Activated CD4-positive, CD25-positive, alpha-beta regulatory T cell treated with anti-CD3 and anti-CD28 coated beads, Interleukin-2, amount 50 U/mL, for 24 hours (primary cell): ENCODE results near the gene KIF1A.
"Not testable (repeated sequence)": the region's sequence is repeated elsewhere in the genome, so short reads cannot be mapped to it uniquely, and the experiment has no call there.

Experiments
- ATAC-seq, 2 donors: fragments of 150-1000 bp; cut with Tn5 transposase; one replicate each; pipeline ENCODE4 v1.10.0; 2021; ENCODE audit warnings: mild to moderate bottlenecking in 1 of 2, moderate library complexity in 1 of 2

Gene KIF1A

GRCh38 chr2:240847817-240848216 lies 27.8 kb upstream of the KIF1A start:
- ATAC-seq, result no peak

DNA sequence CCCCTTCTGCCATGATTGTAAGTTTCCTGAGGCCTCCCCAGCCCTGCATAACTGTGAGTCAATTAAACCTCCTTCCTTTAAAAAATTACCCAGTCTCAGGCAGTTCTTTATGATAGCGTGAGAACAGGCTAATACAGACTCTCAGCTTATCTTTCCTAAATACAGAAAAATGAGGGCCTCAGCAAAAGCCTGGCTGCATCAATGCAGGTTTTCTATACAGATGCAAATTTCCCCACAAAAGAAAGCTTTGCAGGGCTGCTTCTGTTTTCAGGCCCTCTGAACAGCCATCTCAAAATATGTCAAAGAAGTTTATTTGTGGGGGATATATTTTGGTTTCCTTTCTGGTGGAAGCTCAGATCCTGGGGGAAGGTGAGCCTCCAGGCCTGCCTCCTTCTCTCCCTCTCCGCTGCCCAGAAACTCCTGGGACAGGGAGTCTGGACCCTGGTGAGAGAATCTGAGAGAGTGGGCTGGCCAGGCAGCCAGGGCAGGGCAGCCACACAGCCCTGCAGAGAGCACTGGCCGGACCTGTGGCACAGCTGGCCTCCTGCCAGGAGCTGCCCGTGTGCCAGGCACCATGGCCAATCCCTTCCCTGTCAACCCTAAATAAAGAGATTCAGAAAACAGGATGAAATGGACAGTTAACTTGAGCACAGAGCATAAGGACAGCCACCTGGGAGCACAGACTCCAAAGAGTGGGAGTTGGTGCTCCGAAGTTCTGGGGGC lies 27.0 kb upstream of the KIF1A start:
- ATAC-seq, result no peak

GRCh38 chr2:240846309-240846708 lies 26.3 kb upstream of the KIF1A start:
- ATAC-seq, result not testable (repeated sequence)

DNA sequence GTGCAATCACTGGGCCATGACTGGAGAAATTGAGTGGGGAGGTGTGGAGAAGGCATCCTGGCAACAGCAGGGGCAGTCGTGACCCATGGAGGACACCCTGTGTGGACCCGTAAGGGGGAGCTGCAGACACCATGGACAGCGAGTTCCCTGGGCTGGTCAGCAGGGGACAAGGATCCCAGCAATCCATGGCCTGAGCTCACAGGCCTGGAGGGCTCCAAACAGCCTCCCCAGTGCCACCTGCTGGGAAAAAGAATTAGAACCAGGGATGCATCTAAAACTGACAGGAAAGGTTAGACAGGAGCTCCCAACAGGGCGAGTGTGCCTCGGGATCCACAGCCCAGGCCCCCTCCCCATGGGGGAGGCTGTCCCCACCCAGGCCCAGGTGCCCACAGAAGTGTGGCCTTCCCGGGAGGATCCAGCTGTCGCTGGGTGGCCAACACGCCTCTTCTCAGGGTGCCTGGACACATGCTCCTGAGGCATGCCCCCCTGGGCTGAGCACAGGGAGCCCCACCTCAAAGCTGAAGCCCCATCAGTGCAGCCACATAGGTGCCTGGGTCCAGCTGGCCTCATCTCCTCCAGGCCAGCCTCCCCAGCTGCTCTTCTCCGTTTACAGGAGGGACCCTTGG lies 20.5 kb upstream of the KIF1A start:
- peak in 1 of 2 donors; percentile 53 for ATAC-seq

- ATAC-seq, result no peak
These were observed 19.4 kb upstream of the KIF1A start for GRCh38 chr2:240839152-240840143.

GRCh38 chr2:240837621-240838020 lies 17.6 kb upstream of the KIF1A start:
- no peak for ATAC-seq

DNA sequence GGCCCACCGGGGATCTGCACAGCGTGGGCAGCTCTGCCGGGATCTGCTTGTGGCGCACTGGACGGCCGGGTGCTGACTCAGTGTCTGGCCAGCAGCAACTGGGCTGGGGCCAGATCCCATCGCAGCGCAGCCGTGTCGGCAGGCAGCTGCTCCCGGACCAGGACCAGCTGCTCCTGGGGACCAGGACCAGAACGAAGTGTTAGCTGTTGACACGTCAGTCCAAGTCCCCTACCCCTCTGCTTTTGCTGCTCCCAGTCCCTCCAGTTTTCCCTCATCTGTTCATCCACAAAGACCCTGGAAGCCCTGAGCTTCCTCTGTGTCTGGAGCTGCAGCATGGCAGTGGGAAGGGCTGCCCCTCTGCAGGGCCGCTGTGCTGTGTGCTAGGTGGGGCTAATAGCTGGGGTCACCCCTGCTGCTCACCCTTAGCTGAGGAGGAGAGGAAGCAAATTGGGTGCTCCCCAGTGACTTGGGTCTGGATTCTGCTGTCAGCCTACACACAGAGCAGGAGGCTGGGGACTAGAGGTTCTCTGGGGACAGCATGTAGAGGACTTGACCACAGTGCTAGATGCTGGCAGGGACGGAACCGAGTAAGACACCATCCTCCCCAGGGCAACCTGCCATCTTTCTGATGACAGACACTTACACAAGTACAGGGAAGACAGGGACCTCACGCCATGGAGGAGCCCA lies 16.9 kb upstream of the KIF1A start:
- no peak for ATAC-seq

- ATAC-seq, result no peak
These were observed 15.5 kb upstream of the KIF1A start for GRCh38 chr2:240835528-240835927.

- no peak for ATAC-seq
These were observed 14.5 kb upstream of the KIF1A start for GRCh38 chr2:240834377-240834975.

DNA sequence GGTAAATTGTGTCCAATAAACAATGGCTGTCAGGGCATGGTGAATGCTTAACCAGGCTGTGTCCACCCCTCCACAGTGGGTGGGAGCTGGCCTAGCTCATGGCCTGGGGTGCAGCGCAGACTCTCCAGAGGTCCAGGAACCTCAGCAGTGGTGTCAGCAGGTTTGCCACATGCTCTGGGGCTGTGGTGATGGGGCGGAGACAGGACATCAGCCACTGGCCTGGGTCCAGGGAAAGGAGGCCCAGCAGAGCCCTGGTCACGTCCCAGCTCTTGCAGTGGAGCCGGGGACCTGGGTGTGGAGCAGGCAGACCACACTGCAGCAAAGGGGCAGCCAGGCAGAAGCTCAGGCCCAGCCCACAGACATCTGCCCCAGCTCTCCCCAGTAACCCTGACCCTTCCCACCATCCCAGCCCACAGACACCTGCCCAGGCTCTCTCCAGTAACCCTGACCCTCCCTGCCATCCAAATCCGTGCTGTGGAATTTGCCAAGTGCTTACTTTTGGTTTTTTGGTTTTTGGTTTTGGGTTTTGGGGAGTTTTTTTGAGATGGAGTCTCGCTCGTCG lies 13.8 kb upstream of the KIF1A start:
- no peak for ATAC-seq

DNA sequence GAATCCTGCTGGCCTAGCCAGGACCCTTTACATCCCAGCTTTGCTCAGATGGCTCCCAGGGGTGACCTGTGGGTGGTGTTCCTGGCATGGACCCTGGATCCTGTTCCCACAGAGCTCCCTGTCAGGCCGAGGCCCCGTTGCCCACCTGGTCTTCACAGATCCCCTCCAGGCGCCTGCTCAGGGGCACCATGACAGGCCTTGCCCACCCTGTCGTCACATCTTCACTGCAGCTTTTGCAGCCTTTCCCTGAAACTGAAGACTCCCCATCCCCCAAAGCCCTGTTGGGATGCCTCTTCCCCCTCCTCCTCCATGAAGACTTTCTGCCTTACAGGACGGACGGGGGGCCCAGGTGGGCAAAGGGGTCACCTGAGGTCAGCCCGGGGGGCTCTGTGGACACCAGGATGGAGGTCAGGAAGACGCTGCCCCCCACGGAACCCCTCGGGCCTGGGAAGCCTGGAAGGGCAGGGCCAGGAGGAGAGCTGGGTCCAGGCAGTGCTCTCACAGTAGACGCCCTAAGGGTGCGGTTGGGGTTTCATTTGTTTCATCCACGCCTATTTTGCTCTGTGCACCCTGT lies 13.0 kb upstream of the KIF1A start:
- ATAC-seq, result no peak

GRCh38 chr2:240832205-240832727 lies 12.2 kb upstream of the KIF1A start:
- peak; percentile 90 for ATAC-seq

DNA sequence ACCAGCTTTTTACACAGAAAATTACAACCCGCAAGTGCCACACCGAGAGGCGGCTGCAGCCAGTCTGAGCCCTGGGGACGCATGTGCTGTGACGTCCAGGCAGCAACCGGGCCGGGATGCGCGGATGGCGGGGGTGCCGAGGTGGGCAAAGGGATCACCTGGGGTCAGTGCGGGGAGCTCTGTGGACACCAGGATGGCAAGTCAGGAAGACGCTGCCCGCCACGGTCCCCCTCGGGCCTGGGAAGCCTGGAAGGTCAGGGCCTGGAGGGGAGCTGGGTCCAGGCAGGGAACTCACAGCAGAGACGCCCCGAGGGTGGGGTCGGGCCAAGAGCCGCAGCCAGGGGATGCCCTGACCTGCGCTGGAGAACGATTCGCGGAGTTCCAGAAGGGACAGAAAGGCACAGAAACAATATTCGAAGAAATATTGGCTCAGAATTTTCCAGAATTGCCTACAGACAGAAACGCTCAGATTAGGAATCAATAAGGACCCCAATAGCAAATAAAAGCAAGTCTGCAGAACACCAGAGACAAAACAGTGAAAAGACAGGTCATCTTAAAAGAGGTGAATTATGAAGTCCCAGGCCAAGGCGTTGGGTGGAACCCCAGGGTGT lies 11.7 kb upstream of the KIF1A start:
- ATAC-seq, result no peak

DNA sequence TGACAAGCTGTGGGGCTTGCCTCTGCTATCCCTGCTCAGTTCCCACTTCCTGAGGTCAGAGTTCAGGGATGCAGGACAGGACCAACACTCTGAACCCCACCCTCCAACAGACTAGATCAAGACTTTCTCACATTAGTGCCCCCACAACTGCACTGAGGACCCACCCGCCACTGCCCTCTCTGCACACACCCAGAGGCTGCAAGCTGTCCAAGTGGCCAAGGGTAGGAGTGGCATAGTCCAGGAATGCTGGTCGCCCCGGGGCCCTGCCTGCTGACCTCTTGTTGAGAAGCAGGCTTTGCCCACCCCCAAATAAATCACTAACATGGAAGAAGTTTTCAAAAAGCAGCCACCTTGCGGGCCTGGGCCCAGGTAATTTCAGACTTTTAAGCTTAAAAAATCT lies 5.5 kb upstream of the KIF1A start:
- no peak for ATAC-seq

GRCh38 chr2:240823449-240824336 lies 3.7 kb upstream of the KIF1A start:
- no peak for ATAC-seq

- no peak for ATAC-seq
These were observed 2.3 kb upstream of the KIF1A start for GRCh38 chr2:240822280-240822847.

- ATAC-seq, result no peak
These were observed 1.4 kb upstream of the KIF1A start for GRCh38 chr2:240821429-240821778.

DNA sequence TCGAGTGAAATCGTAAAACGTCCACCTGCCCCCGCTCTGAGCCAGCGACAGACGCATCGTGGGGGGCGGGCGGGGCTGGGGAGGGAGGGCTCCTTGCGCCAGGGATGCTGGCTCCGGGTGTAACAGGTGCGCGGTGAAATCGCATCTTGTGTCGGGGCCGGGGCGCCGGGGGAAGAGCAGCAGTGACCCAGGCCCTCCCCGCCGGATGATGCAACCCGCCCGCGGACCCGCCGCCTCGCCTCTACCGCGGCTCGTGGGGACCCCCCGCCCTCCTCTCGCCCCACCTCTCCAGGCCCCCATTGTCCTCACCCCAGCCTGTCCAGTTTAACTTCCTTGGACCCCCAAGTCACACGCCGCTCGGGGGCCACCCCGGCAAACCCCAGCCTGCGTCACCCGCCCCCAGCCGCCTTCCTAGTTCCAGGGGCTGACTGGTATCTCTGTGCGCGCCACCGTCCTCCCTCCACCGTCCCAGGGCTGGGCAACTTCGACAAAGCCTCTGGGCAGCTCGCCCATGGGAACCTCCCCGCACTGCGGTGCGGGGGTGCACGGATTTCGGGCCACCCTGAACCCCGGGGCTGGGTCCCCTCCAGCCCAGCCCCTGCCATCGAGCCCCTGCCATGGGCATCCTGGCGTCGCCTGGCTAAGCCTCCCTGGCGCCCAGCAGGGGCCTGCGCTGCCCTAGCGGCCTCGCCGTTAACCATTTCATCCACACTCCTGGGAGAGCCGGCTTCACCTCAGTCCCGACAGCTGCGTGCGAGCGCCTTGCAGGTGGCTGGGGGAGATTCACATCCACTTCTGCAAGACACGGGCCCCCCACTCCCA lies 799 bp upstream of the KIF1A start:
- ATAC-seq, result peak; percentile 34 to 49
